ENCODE measurements around the gene WDR64. TPM values are rescaled to one million over a fixed set of nuclear protein-coding genes. Genes with fewer than 3 reads are reported as not detected.

The WDR64 gene
- total RNA-seq, 1 experiment from 2014 or later, result not detected

DNA sequence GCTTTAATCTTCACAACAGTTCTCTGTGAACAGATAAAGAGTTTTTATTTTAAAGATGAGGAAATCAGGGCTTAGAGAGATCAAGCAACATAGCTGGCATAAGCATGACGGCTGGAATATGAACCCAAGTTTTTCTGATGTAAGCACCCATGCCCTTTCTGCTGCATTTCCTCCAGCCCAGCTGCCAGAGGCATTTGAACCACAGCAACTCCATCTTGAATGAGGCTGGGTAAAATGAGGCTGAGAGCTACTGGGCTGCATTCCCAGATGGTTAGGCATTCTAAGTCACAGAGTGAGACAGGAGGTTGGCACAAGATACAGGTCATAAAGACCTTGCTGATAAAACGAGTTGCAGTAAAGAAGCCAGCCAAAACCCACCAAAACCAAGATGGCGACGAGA is 90.0 kb downstream of the WDR64 start:
- no peaks in the 10 kb centered on the region for H3K27me3 ChIP-seq (replicated peaks; ENCODE audit: insufficient read depth, low read depth, low read length, poor library complexity)
- BruUV-seq (replicated peaks), result no TSS peak
- POLR2A ChIA-PET (ENCODE audit: low non-redundant PET), result no interaction called here
- TF ChIP-seq EZH2 (IDR thresholded peaks at IDR 0.05; ENCODE audit: borderline replicate concordance, low read depth, low read length, poor library complexity, severe bottlenecking) (no peak), CTCF (conservative IDR thresholded peaks at IDR 0.05; ENCODE audit: low read depth, low read length) (no peak)
- H3K27ac ChIP-seq (ENCODE audit: low read depth, low read length, poor library complexity, severe bottlenecking), result no peak overlapping the region
- H3K4me3 ChIP-seq (ENCODE audit: low read depth, low read length, poor library complexity, severe bottlenecking), result no peak overlapping the region
- H3K9me3 ChIP-seq (ENCODE audit: low read depth, low read length, poor library complexity, severe bottlenecking), result no peaks in the 10 kb centered on the region
- DNase-seq (ENCODE audit: low spot score), result no peak
- no peaks in the 10 kb centered on the region for H3K4me1 ChIP-seq (ENCODE audit: insufficient read depth, low read length, poor library complexity, severe bottlenecking)
- H3K36me3 ChIP-seq (ENCODE audit: insufficient read depth, low read length, poor library complexity, severe bottlenecking), result no peaks in the 10 kb centered on the region
- CTCF ChIA-PET, result no interaction called here
- intact Hi-C loops (cut with micrococcal nuclease; ENCODE audit: unreplicated experiment), result no loop called here

DNA sequence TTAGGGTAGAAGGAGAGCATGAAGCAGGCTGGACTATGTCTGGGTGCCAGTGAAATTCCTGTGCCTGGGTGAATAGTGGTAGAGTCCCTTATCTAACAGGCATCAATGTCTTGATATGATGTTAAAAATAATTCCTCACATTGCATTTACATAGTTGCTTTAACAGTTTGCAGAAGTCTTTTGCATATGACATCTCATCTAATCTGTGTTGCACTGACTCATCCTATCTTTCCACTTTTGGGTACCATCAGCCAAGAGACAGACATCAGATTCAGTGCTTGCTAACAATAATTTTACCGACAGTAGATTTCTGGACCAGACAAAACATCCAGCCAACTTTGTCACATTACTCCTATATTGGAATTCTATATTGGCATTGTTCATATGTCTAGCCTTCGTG is 92.5 kb downstream of the WDR64 start:
- H3K27ac ChIP-seq (ENCODE audit: low read depth, low read length, poor library complexity, severe bottlenecking), result no peak overlapping the region
- ChIA-PET CTCF (no interaction called here), POLR2A (ENCODE audit: low non-redundant PET) (no interaction called here)
- no peaks in the 10 kb centered on the region for H3K4me1 ChIP-seq (ENCODE audit: insufficient read depth, low read length, poor library complexity, severe bottlenecking)
- no peak for DNase-seq (ENCODE audit: low spot score)
- H3K4me3 ChIP-seq (ENCODE audit: low read depth, low read length, poor library complexity, severe bottlenecking), result no peak overlapping the region
- no peaks in the 10 kb centered on the region for H3K36me3 ChIP-seq (ENCODE audit: insufficient read depth, low read length, poor library complexity, severe bottlenecking)
- no peak for TF ChIP-seq EZH2 (IDR thresholded peaks at IDR 0.05; ENCODE audit: borderline replicate concordance, low read depth, low read length, poor library complexity, severe bottlenecking)
- no peak for TF ChIP-seq CTCF (conservative IDR thresholded peaks at IDR 0.05; ENCODE audit: low read depth, low read length)
- intact Hi-C loops (cut with micrococcal nuclease; ENCODE audit: unreplicated experiment), result no loop called here
- H3K9me3 ChIP-seq (ENCODE audit: low read depth, low read length, poor library complexity, severe bottlenecking), result no peaks in the 10 kb centered on the region
- H3K27me3 ChIP-seq (replicated peaks; ENCODE audit: insufficient read depth, low read depth, low read length, poor library complexity), result no peaks in the 10 kb centered on the region
- no TSS peak for BruUV-seq (replicated peaks)

DNA sequence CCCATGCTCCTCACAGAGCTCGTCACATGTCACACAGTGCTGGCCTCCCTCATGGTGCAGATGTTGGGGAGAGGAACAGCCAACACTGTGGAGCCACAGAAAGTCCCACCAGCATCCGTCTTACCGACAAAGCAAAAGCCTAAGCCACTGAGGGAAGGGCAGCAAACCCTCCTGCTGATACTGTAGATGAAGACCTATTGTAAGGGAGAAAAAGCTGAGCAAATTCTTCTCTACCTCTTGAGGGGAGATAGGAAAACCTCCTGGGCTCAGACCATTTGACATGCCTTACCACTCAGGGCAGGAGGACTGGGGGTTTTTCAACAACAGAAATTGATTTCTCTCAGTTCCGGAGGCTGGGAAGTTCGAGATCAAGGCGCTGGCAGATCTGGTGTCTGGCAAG is 95.9 kb downstream of the WDR64 start:
- no peak overlapping the region for H3K27ac ChIP-seq (ENCODE audit: low read depth, low read length, poor library complexity, severe bottlenecking)

More for the DNA sequence above, 95.9 kb downstream of the WDR64 start:
- DNase-seq (ENCODE audit: low spot score), result no peak
- POLR2A ChIA-PET (ENCODE audit: low non-redundant PET), result no interaction called here
- no peak for TF ChIP-seq EZH2 (IDR thresholded peaks at IDR 0.05; ENCODE audit: borderline replicate concordance, low read depth, low read length, poor library complexity, severe bottlenecking)
- TF ChIP-seq CTCF (conservative IDR thresholded peaks at IDR 0.05; ENCODE audit: low read depth, low read length), result no peak
- CTCF ChIA-PET, result no interaction called here
- no peaks in the 10 kb centered on the region for H3K4me1 ChIP-seq (ENCODE audit: insufficient read depth, low read length, poor library complexity, severe bottlenecking)
- intact Hi-C loops (cut with micrococcal nuclease; ENCODE audit: unreplicated experiment), result no loop called here
- no peaks in the 10 kb centered on the region for H3K36me3 ChIP-seq (ENCODE audit: insufficient read depth, low read length, poor library complexity, severe bottlenecking)
- no peak overlapping the region for H3K4me3 ChIP-seq (ENCODE audit: low read depth, low read length, poor library complexity, severe bottlenecking)
- BruUV-seq (replicated peaks), result no TSS peak
- no peaks in the 10 kb centered on the region for H3K9me3 ChIP-seq (ENCODE audit: low read depth, low read length, poor library complexity, severe bottlenecking)
- no peaks in the 10 kb centered on the region for H3K27me3 ChIP-seq (replicated peaks; ENCODE audit: insufficient read depth, low read depth, low read length, poor library complexity)

Data from A673 (cell line).